ENCODE results near the gene SLAMF8. TPM values are rescaled to one million over a fixed set of nuclear protein-coding genes. Genes with fewer than 3 reads are reported as not detected.

The SLAMF8 gene
- total RNA-seq, 1 experiment from 2014 or later: not detected

- Mint-ChIP-seq H3K36me3 (peaks cover 10% of the 10 kb centered on the region), H3K27ac (no peak overlapping the region)
- CTCF ChIA-PET: interaction anchor here (1.4 kb wide), 1 partner anchor 19 kb away, joined by 3 read pairs; no protein-coding TSS in a partner anchor
Measured at GRCh38 chr1:159779403-159779851, 47.2 kb upstream of the SLAMF8 start.

More at GRCh38 chr1:159779403-159779851, 47.2 kb upstream of the SLAMF8 start:
- peaks cover 12% of the 10 kb centered on the region for H3K27me3 Mint-ChIP-seq (ENCODE audit: low read depth)
- no peak overlapping the region for H3K4me3 Mint-ChIP-seq
- H3K9me3 Mint-ChIP-seq: peaks cover 9% of the 10 kb centered on the region; the same call in 1 of the 2 replicates
- H3K4me1 Mint-ChIP-seq: peaks cover 28% of the 10 kb centered on the region
- no peak for TF ChIP-seq ZMAT4 (CRISPR knock-in tag; IDR thresholded peaks at IDR 0.05)
- no peak for TF ChIP-seq TCF7 (CRISPR knock-in tag; IDR thresholded peaks at IDR 0.05; ENCODE audit: low read depth)
- TF ChIP-seq ZSCAN18 (CRISPR knock-in tag; IDR thresholded peaks at IDR 0.05): no peak
- TF ChIP-seq JUN (CRISPR knock-in tag; IDR thresholded peaks at IDR 0.05): no peak
- no peak for TF ChIP-seq KAT7 (CRISPR knock-in tag; IDR thresholded peaks at IDR 0.05; ENCODE audit: borderline replicate concordance)
- no peak for TF ChIP-seq ARID4B (CRISPR knock-in tag; IDR thresholded peaks at IDR 0.05; ENCODE audit: borderline replicate concordance)
- no peak for TF ChIP-seq ZNF671 (CRISPR knock-in tag; IDR thresholded peaks at IDR 0.05)
- TF ChIP-seq SMAD3 (CRISPR knock-in tag; IDR thresholded peaks at IDR 0.05; ENCODE audit: borderline replicate concordance): no peak
- TF ChIP-seq ZNF425 (CRISPR knock-in tag; conservative IDR thresholded peaks at IDR 0.05): no peak
- TF ChIP-seq PRRX2 (CRISPR knock-in tag; IDR thresholded peaks at IDR 0.05): no peak
- POLR2A ChIA-PET: no interaction called here
- ATAC-seq: no peak
- DNase-seq (ENCODE audit: low spot score): no peak
